GM21423 (cell line): ENCODE results near the gene ZNF438.

ENCODE experiments used
- ATAC-seq: cut with Tn5 transposase; IDR thresholded peaks from one replicate; pipeline ENCODE4 v1.9.1; 2021; ENCODE audit warnings: mild to moderate bottlenecking, moderate library complexity; ENCODE audit not compliant: unreplicated experiment

ZNF438 gene

GRCh38 chr10:30854656-30855055, 177.0 kb downstream of the ZNF438 start:
- ATAC-seq: no peak

GRCh38 chr10:30853066-30853465, 178.6 kb downstream of the ZNF438 start:
- ATAC-seq: no peak

DNA sequence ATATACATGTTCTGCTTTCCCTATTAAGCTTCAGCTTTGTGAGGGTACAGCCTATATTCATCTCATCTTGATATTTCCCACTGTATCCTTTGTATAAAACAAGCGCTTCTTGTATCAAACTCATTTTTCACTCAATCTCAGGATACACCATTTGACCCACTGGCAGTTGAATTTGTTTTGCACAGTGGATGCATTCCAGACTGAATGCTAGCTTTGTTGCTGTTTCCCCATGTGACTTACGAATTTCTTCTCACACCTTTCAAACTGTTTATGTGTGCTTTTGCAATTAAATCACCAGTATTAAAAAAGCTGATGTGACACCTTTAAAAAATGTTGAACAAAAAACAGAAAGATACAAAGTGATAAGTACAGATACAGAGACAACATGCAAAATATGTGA, 180.9 kb downstream of the ZNF438 start:
- no peak for ATAC-seq

DNA sequence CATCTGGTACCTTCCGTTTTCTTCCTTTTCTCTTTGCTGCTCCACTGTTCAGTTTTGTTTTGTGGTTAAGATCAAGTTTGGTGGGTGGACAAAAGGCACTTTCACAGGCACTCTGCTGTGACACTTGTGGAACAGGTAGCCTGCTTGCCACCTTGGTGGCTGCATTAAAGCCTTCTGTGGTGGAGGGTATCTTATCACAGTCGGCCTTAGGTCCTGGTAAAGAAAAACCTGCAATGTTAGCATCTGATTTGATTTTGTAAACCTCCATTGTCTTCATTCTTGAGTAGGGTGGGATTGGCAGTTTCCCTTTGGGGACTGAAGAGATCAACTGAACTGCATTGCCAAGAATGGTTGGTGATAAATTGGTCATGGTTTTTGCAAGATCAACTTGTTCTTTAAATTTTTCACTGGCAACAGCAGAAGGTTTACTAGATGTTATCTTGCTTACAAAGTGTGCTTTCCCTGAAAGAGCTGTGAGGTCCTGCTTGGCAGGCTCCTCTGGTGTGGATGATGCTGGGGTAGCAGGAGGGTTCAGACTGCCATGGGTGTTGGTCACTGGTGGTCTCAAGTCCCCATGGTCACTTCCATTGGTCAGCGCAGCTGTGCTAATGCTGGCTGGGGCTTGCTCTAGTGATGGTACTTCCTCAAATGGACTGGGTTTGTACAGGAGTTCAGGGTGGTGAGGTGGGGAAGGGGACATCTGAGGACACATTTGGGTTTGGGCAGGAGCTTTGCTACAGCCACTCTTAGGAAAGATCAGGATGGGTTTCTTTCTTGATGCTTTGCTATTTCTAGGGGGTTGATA, 182.2 kb downstream of the ZNF438 start:
- ATAC-seq: no peak

DNA sequence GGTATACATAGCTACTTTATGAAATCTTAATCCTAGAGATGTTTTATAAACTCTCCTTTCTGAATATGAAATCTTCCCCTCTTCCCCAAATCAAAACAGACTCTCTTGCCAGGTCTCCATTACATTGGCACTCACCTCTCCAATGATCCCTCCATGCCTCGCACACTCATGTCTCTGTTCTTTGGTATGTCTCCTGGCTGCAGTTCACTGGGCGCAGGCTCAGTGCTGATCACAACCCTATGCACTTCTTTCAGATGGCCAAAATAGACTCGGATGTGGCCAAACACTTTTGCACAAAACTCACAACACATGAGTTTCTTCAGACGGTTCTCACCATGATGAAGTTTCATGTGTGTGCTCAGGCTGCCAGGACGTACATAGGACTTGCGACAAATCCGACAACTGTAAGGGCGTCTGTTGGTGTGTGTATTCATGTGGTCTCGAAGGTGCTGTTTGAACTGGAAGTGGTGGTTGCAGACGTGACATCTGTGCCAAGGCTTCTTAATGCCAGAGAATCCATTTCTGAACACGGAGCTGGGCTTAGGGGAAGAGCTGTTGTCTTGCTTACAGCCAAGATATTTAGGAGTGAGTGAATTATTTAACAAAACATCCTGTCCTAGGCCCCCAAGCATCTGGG, 183.2 kb downstream of the ZNF438 start:
- ATAC-seq: no peak

DNA sequence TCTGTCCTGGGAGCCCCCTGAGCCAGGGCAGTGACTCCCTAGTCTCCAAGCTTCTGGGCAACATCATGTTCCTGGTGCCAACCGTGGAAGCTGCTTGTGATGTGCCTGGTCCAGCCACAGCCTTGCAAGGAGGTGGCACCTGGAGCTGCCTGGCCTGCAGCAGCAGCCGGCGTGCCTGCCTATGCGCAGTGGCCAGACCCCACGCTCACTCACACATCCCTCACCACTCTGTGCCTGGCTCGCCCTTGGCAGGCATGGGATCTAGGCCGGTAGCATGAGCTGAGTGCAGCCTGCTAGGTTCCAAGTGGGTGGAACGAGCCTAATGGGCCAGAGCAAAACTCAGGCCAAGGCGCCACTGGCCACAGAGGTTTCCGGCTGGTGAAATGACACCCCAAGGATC, 184.0 kb downstream of the ZNF438 start:
- no peak for ATAC-seq

DNA sequence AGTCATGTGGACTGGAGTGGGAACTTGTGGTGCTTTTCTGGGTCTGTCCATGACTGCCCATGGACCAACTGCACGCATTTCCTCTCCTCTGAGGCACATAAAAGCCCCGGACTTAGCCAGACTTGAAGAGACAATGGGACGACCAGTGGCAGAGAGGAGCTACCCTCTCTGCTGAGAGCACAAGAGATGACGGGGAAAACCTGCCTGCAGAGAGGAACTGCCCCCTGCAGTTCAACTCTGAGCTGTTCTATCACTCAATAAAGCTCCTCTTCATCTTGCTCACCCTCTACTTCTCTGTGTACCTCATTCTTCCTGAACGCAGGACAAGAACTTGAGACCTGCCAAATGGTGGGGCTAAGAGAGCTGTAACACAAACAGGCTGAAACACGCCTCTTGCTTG, 184.5 kb downstream of the ZNF438 start:
- ATAC-seq: no peak

DNA sequence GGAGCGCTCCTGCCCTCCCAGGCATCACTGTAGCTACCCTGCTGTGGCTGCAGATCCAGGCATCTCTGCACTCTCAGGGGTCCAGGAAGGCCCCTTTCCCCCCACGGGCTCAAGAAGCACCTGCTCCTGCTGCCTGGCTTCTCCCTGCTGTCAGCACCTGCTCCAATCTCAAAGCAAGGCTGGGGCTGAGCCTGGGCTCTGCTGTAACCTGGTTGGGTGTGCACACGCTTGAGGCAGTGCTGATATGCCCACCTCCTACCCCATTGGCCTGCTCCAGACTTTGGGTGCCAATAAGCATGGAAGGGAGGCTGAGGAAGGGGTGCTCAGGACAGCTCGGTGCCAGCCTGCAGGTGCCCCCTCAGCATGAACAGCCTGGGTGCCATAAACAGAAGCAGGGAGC, 185.0 kb downstream of the ZNF438 start:
- ATAC-seq: no peak

GRCh38 chr10:30842894-30843293, 188.8 kb downstream of the ZNF438 start:
- no peak for ATAC-seq

DNA sequence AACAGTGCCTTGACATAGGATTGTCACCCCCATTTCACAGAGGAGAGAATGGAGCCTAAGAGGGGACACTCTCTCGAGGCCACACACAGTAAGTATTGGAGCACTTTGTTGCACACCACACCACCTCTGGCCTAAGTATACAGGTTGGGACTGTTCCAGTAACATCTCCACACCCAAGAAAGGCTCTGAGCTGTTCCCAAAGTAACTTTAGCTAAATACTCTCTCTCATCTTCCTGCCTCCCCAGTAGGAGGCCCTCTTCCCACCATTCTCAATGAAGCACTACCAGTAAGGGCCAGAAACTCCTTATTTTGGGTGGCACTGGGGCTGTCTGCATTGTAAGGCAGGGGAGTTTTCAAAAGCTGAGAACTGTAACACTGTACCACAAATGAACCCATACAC, 189.5 kb downstream of the ZNF438 start:
- no peak for ATAC-seq

DNA sequence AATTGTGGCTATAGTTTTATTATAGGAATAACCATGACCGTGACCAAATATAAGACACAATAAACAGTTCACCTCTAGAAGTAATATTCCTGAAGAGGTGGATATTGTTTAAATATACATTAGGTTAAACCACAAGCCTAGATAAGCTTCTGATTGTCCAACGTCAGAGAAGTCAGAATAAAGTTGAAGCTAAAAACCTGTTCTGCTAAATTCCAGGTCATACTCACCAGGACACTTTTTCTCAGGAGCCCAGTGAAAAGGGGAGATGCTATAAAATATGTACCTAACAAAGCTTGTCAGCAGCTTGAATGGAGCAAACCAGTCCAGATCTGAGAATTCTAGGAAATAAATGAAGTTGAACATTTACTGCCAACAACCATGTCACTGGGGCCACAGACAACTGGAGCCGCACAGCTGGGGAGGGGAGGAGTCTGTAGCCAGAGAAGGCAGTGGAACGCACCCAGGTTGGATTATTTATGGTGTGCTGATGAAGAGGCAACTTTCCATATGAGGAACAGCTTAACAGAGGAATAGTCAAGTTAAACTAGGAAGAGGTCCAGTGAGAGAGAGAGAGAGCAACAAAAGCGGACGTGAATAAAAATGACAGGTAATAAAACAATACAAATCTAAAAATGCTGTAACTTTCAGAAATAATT, 191.1 kb downstream of the ZNF438 start:
- no peak for ATAC-seq

DNA sequence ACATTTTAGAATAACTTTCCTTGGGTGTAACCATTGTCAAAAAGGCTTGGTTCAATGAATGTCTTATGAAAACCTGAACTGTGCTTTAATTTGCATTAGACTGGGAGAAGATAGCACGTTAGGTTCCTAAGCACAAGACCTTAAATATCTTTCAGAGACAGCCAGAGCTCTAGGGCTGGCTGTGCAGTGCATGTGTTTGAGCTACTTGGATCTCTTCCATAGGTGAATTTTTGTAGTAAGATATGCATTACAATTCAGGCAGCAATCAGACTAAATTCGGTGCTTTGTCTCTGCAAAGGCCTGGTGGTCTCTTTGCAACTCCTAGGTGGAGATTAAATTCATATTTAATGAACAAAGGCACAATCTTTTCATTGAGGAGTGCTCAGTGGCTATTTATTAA, 192.0 kb downstream of the ZNF438 start:
- ATAC-seq: no peak

GRCh38 chr10:30836406-30836805, 195.3 kb downstream of the ZNF438 start:
- no peak for ATAC-seq

- ATAC-seq: no peak
These were observed 196.5 kb downstream of the ZNF438 start for GRCh38 chr10:30835146-30835545.

DNA sequence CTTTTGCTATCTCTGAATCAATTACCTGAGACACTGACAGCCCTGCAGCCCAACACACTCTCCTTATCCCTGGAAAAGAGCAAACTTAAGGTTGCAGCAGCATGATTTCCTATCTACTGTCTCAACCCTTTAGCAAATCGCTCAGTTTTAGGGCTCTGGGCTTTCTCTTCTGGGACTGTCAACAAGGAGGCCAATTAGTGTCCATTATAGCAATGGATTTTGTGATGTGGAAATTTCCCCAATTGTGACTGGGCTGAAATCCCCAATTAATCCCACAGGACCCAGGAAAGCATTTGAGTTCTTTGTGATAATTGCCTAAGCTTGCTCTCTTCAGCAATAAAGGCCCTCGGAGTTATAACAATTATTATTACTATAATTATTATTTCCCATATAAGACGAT, 197.0 kb downstream of the ZNF438 start:
- ATAC-seq: no peak

DNA sequence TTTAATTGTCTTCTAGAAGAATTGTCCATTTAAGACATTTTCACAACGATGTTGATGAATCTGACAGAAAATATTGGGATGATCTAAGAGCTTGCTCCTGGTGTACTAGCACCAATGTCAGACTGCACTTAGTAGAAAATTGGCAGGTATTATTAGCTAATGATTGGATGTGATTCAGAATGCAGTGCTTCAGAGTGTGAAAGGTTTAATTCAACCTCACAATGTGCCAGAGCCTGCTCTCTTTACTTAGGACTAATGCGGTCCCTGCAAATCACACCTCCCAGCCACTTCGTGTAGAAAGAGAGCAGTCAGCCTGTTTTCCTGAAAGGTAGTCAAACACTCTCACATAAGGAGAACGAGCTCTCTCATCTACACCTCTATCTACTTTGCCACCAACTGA, 197.5 kb downstream of the ZNF438 start:
- no peak for ATAC-seq

GRCh38 chr10:30833628-30833970, 198.1 kb downstream of the ZNF438 start:
- ATAC-seq: no peak

DNA sequence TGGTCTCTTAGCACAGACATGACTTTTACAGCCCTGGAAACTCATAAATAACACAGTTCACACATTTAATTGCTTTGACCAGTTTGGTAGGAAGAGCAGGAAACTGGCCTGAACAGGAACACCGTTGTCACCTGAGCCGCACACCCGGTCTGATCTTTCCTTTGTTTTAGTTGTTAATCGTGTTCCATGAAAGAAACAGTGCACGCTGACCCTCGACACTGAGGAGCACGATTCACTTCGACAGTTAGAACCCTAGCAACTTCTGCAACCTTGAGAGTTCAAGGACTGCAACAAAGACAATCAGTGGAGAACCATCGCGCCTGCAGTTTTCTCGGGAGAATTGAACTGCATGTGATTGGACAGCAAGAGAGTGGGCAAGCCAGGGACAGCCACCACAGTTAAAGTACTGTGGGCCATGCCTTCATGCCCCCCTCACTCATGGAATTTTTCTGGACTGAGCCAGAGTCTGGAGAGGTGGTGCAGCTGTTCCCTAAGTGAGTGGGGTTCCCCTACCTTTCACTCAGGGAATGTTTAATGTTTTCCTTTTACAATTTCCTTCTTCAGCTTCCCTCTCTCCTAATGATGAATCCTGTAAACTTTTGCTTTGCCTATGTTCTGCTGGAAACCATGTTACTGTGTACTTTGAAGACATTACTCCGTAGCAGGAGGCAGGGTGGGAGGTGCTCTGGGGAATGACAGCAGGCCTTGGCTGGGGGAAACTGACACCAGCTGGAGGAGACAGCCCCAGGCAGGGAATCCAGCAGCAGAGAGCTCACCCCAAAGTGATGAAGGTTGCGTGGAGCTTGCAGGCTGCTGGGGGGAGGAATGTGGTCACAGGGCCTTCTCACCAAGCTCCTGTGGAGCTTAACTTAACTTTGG, 198.7 kb downstream of the ZNF438 start:
- ATAC-seq: no peak

GRCh38 chr10:30832001-30832748, 199.5 kb downstream of the ZNF438 start:
- no peak for ATAC-seq

GRCh38 chr10:30831426-30831825, 200.2 kb downstream of the ZNF438 start:
- ATAC-seq: no peak
